ENCODE measurements around the gene VAT1L.

The VAT1L gene

GRCh38 chr16:77998350-77999023 is 210.1 kb downstream of the VAT1L start:
- H3K36me3 Mint-ChIP-seq (ENCODE audit: low read depth), result no peaks in the 10 kb centered on the region
- peaks cover 17% of the 10 kb centered on the region for H3K9me3 Mint-ChIP-seq
- TF ChIP-seq CTCF (IDR thresholded peaks at IDR 0.05), result no peak
- no peak overlapping the region for H3K27ac Mint-ChIP-seq
- H3K4me1 Mint-ChIP-seq, result peaks cover 8% of the 10 kb centered on the region
- H3K4me3 Mint-ChIP-seq, result no peak overlapping the region
- DNase-seq, result no peak
- H3K27me3 Mint-ChIP-seq (ENCODE audit: low read depth, poor library complexity), result peaks cover 6% of the 10 kb centered on the region

GRCh38 chr16:78001451-78002025 is 213.2 kb downstream of the VAT1L start:
- H3K9me3 Mint-ChIP-seq, result peaks cover 6% of the 10 kb centered on the region
- peaks cover 6% of the 10 kb centered on the region for H3K4me1 Mint-ChIP-seq
- H3K4me3 Mint-ChIP-seq, result no peak overlapping the region
- peaks cover 14% of the 10 kb centered on the region for H3K27me3 Mint-ChIP-seq (ENCODE audit: low read depth, poor library complexity)
- H3K36me3 Mint-ChIP-seq (ENCODE audit: low read depth), result no peaks in the 10 kb centered on the region
- no peak for TF ChIP-seq CTCF (IDR thresholded peaks at IDR 0.05)
- no peak overlapping the region for H3K27ac Mint-ChIP-seq
- no peak for DNase-seq

- H3K4me3 Mint-ChIP-seq, result no peak overlapping the region
- no peak overlapping the region for H3K27ac Mint-ChIP-seq
- TF ChIP-seq CTCF (IDR thresholded peaks at IDR 0.05), result peak; percentile 78
- no peaks in the 10 kb centered on the region for H3K36me3 Mint-ChIP-seq (ENCODE audit: low read depth)
- H3K4me1 Mint-ChIP-seq, result peaks cover 6% of the 10 kb centered on the region
- no peaks in the 10 kb centered on the region for H3K9me3 Mint-ChIP-seq
- H3K27me3 Mint-ChIP-seq (ENCODE audit: low read depth, poor library complexity), result peaks cover 14% of the 10 kb centered on the region
- DNase-seq, result peak; percentile 86
Observed at GRCh38 chr16:78002915-78003538, 214.7 kb downstream of the VAT1L start.

GRCh38 chr16:78004517-78004916 is 216.2 kb downstream of the VAT1L start:
- no peak for TF ChIP-seq CTCF (IDR thresholded peaks at IDR 0.05)
- Mint-ChIP-seq H3K27ac (no peak overlapping the region), H3K27me3 (ENCODE audit: low read depth, poor library complexity) (peaks cover 10% of the 10 kb centered on the region), H3K36me3 (ENCODE audit: low read depth) (no peaks in the 10 kb centered on the region), H3K9me3 (no peaks in the 10 kb centered on the region), H3K4me3 (no peak overlapping the region), H3K4me1 (peaks cover 6% of the 10 kb centered on the region)
- DNase-seq, result no peak

GRCh38 chr16:78005881-78006280 is 217.5 kb downstream of the VAT1L start:
- no peak for TF ChIP-seq CTCF (IDR thresholded peaks at IDR 0.05)
- Mint-ChIP-seq H3K27ac (no peak overlapping the region), H3K4me1 (peaks cover 6% of the 10 kb centered on the region), H3K9me3 (no peaks in the 10 kb centered on the region), H3K4me3 (no peak overlapping the region), H3K36me3 (ENCODE audit: low read depth) (no peaks in the 10 kb centered on the region), H3K27me3 (ENCODE audit: low read depth, poor library complexity) (peaks cover 10% of the 10 kb centered on the region)
- DNase-seq, result no peak
